GM19351 (cell line): ENCODE data around the gene PLP2.
"Not testable (repeated sequence)": the region's sequence is repeated elsewhere in the genome, so short reads cannot be mapped to it uniquely, and the experiment has no call there.

Experiments
- ATAC-seq: cut with Tn5 transposase; IDR thresholded peaks from one replicate; pipeline ENCODE4 v1.9.1; 2021; ENCODE audit warnings: mild to moderate bottlenecking, moderate library complexity; ENCODE audit not compliant: unreplicated experiment

PLP2 gene

GRCh38 chrX:49171752-49172279, at the start of gene PLP2:
Gene PLP2, plus strand, starts transcription at chrX:49171898. Its CDS starts 103 bp downstream, at chrX:49172001.
- ATAC-seq: peak; percentile 37

DNA sequence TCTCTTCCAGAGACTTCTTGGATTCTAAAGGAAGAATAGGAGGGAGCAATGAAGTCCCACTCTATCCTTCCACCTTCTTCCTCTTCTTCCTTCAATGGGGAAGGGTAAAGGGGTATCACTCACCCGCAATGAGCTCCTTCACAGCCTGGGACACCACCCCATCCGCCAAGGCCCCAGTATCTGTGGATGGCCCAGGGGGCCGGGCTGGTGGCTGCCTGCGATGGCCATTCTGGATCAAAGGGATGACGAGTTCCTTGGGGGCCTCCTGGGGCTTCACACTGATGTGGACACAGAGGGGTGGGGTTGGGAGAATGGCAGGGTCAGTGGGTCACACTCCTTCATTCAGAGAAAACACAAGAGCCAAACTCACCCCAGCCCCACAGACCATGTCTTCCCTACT, 49.2 kb upstream of the PLP2 start:
- ATAC-seq: no peak

DNA sequence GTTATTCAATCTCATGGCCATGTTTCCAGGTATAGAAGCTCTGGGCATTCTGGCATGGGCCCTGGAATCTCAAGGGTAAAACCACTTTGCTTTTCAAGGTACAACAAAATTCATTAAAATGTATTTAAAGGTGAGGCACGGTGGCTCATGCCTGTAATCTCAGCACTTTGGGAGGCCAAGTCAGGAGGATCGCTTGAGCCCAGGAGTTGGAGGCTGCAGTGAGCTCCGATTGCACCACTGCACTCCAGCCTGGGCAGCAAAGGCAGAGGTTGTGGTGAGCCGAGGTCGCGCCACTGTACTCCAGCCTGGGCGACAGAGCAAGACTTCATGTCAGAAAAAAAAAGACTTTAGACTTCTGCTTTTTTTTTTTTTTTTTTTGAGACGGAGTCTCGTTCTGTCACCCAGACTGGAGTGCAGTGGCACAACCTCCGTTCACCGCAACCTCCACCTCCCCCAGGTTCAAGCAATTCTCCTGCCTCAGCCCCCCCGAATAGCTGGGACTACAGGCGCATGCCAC, 43.9 kb upstream of the PLP2 start:
- ATAC-seq: not testable (repeated sequence)

DNA sequence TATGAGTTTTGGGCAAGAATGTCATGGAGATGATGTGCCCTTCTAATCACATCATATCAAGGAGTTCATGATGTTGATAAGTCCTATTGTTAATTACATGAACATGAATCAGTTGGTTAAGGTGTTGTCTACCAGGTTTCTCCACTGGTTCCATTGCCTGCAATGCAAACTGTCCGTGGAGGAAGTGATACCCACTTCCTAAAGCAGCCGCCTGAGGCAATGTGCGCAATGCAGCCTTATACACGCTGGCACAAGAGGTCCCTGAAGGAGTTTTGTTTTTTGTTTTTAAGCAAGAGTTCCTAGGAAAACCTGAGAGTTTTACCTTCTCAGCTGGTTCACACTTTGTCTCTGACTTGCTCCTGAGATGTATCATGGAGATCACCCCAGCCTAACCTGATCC, 42.3 kb upstream of the PLP2 start:
- no peak for ATAC-seq

GRCh38 chrX:49132275-49132674, 39.4 kb upstream of the PLP2 start:
- not testable (repeated sequence) for ATAC-seq

DNA sequence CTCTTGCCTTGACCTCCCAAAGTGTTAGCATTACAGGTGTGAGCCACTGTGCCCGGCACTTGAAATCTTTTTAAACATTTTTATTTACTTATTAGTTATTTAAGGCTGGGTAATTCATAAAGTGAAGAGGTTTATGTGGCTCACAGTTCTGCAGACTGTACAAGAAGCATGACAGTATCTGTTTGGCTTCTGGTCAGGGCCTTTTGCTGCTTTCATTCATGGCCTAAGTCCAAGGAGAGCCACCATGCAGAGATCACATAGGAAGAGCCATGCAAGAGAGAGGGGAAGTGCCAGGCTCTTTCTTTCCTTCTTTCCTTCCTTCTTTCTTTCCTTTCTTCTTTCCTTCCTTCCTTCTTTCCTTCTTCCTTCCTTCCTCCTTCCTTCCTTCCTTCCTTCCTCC, 37.9 kb upstream of the PLP2 start:
- ATAC-seq: no peak

GRCh38 chrX:49137492-49137891, 34.2 kb upstream of the PLP2 start:
- ATAC-seq: no peak

DNA sequence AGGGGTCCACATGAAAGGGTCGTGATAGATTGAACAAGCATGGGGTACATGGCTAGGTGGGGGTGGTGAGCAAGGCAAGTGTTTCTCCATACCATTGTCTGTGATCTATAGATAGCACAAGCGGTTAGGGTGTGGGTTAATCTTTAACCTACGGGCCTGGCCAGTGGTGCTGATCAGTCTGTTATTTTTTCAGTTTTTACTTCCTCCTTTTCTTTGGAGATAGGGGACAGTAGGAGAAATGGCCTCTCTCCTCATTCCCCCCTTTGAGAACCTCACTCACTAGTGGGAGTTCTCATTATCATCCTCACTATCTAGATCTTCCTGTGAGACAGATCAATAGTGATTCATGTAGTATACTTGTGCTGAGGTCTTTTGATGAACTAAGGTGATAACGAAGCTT, 32.0 kb upstream of the PLP2 start:
- no peak for ATAC-seq

- not testable (repeated sequence) for ATAC-seq
Measured at GRCh38 chrX:49142264-49142663, 29.4 kb upstream of the PLP2 start.

DNA sequence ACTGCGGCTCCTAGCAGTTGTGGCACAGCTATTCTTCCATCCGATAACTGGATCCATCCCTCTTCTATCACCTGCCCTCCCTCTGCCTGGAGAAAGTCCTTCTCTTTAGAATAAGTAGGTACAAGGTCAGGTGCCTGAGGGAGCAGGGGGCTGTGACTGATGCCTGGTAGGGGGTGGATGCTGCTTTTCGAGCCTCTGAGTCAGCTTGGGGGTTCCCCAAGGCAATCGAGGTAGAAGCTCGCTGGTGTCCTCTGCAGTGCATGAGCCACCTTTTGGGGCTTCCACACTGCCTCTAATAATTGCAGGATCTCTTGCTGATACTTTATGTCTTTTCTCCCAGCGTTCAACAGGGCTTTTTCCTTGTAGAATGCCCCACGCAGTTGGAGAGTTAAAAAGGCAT, 28.5 kb upstream of the PLP2 start:
- ATAC-seq: not testable (repeated sequence)

DNA sequence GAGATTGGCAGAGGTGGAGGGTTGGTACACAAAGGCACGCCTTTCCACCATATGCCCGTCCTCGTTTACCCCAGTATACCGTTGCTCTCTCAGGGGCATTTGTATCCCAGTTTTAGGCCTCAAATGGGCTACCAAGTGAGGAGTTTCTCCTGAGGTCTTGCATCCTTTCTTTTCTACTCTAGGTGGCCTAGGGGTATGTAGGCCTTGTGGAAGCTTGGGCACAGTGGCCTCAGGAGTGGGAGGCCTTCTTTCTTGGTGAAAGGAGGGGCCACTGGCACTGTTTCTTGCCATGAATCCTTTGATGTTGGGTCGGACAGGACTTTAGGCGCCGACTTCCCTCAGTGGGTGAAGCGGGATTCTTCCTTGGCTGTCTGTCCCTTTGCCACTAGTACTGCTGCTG, 24.4 kb upstream of the PLP2 start:
- no peak for ATAC-seq

DNA sequence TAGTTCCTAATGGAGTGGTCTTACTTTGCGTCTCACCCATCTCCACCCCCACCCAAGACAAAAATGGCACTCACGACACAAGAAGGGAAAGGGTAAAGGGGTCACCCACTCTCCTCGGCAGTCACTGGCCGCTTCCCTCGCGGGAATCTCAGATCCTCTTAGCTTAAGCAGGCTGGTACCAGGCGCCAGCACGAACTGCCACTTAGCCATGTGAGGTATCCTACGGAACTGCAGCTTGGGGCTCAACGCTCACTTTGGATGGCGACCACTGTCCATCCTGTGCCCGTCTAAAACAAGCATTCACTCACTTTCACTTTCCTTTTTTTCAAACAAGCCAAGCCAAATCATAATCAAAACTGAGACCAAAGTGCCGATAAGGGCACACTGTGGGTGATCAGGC, 23.8 kb upstream of the PLP2 start:
- ATAC-seq: no peak

DNA sequence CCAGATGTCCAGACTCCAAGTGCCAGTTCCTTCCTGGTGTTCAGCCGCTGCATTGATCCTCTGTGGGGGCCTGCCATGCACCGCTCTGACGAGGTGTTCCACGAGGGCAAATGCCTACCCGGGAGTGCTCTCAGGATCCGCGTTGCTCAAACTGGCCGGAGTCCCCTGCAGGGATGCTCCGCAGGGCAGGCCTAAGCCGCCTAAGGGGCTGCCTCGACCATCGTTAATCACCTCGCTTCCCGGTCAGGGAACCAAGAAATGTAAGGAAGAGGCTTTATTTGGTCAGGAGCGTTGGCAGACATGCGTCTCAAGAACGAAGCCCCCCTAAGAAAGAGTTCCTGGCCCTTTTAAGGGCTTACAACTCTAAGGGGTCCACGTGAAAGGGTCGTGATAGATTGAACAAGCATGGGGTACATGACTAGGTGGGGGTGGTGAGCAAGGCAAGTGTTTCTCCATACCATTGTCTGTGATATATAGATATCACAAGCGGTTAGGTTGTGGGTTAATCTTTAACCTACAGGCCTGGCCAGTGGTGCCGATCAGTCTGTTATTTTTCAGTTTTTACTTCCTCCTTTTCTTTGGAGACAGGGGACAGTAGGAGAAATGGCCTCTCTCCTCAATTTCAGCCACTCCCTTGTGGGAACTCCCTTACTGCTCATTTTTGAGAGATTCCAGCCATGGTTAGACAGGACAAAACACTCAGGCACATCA, 23.2 kb upstream of the PLP2 start:
- ATAC-seq: not testable (repeated sequence)

GRCh38 chrX:49149291-49149690, 22.4 kb upstream of the PLP2 start:
- not testable (repeated sequence) for ATAC-seq

DNA sequence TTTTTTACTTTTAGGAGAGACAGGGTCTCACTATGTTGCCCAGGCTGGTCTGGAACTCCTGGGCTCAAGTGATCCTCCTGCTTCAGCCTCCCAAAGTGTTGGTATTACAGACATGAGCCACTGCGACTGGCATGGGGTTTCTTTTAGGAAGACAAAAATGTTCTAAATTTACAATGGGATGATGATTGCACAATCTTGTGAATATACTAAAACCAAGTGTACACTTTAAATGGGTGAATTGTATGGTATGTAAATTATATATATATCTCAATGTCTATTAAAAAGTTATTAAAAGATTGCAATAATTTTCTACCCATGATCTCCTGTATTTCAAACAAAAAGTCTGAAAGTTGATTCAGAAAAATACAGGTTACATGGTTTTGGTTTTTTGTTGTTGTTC, 18.2 kb upstream of the PLP2 start:
- ATAC-seq: no peak

DNA sequence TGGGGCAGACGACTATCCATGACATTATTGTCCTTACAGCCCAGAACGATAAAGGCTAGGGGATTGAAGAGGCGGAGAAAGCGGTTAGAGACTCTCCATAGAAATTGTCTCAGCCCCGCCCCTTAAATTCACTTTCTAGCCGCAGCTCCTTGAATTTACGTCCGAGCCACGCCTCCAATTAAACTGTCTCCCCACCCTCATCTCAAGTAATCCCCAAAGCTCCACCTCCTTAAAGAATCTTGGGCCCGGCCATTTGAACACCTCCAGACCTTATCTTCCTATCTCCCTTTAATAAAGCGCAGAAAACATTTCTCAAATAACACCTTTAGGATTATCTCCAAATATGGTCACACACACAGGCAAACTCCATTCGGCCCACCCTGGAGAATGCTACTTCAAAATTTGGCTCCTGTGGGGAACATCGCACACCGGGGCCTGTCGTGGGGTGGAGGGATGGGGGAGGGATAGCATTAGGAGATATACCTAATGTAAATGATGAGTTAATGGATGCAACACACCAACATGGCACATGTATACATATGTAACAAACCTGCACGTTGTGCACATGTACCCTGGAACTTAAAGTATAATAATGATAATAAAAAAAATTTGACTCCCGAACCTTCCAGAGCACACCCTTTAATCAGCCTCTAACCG, 16.3 kb upstream of the PLP2 start:
- ATAC-seq: peak; percentile 6

DNA sequence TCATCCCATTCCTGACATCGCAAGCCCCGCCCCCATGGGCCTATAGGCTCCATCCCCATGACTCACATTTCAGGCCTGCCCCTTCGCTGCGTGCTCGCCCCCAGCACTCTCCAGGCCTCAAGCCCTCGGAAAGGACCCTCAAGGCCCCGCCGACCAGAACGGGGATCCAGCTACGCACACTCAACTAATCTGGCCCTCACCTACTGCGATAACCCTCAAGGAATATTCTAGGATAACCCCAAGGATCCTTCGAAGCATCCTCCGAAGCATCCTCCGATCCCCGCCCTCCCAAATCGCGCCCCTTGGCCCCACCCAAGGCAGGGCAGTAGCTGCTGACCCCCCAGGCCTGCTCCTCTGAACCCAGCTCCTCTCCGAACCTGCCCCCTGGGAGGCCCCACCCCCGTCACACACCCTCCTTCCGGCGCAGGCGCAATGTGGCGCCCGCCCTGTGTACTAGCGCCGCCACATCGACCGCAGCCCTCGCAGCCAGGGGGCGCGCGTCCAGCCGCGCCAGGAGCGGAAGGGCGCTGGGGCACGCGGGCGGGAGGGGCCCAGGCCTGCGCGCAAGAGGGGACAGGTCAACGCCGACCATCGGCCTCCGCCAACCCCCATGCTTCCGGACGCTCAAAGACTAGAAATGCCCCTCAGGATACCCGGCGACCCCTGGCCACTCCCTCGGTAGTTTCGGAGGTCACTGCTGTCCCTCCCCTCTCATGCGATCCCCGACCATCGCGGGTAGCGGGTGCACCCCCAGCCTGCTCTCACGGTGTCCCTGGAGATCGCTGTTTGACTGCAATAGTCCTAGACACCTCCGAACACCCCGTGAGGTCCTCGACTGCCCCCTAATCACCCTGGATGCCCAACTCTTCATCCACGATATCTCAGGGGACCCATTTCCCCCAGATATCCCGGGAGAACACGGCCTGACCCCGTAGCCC, 15.5 kb upstream of the PLP2 start:
- peak; percentile 85 for ATAC-seq

- ATAC-seq: no peak
Measured at GRCh38 chrX:49157194-49157593, 14.5 kb upstream of the PLP2 start.

DNA sequence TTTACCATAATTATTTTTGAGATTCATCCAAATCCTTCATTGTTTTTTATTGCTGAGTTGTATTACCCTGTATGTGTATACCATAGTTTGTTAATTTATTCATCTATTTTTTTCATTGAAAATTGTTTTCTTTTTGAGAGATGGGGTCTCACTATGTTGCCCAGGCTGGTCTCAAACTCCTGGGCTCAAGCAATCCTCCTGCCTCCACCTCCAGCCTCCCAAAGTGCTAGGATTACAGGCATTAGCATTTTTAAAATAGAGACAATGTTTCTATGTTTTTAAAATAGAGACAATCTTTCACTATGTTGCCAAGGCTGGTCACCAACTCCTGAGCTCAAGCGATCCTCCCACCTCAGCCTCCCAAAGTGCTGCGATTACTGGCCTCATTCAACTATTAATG, 10.8 kb upstream of the PLP2 start:
- ATAC-seq: no peak

GRCh38 chrX:49161632-49162031, 10.1 kb upstream of the PLP2 start:
- no peak for ATAC-seq

- ATAC-seq: no peak
Measured at GRCh38 chrX:49162620-49163019, 9.1 kb upstream of the PLP2 start, which contains the start of gene MAGIX. Gene MAGIX, plus strand, starts transcription at chrX:49162758. Its CDS starts 132 bp downstream, at chrX:49162890.
